Effector CD8-positive, alpha-beta T cell (primary cell): ENCODE measurements around the gene PROCA1.
"Not testable (repeated sequence)": the region's sequence is repeated elsewhere in the genome, so short reads cannot be mapped to it uniquely, and the experiment has no call there.

Experiments
- DNase-seq: peaks from one replicate; lab custom pipeline; 2025; lab: John Stamatoyannopoulos, UW

The PROCA1 gene

DNA sequence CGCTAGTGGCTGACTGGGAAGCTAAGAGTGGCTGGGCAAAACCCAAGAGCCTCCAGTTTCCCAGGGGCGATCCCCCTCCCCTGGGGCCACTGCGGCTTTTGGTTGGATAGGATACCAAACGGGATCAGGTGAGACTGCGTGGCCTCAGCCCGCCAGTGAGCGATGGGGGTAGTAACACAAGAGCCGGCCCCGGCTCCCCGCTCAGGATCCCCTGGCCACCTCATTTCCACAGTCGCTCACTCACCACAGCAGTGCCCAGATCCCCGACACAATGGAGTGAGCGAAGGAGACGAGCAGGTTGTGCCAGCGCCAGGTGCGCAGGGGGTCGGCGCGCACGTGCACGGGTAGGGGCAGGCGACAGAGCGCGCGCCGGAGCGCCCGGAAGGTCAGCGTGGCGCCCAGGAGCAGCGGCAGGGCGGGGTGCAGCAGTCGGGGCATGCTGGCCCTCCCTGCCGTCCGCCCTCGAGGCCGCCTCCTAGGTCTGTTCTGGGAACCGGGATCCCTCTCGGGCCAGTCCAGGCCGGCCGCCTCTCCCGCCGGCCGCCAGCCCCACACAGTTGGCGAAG lies 14.1 kb upstream of the PROCA1 start:
- DNase-seq = no peak

DNA sequence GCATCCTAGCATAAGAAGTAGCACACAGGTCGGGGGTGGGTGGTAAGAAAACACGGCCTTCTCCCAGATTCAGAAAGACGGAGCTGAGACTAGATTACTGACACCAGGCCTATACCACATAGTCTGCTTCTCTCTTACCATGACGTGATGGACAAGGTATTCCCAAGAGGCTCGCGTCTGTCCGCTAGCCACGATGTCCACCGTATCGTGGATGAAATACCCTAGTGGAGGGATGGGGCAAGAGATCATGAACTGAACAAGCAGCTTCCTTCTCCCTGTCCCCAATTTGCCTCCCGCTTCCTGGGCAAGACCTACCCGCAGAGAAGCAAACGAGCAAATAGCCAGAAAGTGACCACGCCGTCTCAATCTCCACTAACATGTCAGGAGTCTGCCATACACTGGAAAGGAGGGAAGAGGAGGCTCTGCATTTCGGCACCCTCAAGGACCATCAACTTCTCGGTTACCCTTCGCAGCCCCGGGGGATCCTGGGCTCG lies 13.5 kb upstream of the PROCA1 start:
- no peak for DNase-seq

- no peak for DNase-seq
Observed at GRCh38 chr17:28724500-28725165, 12.9 kb upstream of the PROCA1 start.

GRCh38 chr17:28723836-28724499 lies 12.3 kb upstream of the PROCA1 start:
- DNase-seq = not testable (repeated sequence)

- no peak for DNase-seq
Observed at GRCh38 chr17:28723159-28723835, 11.6 kb upstream of the PROCA1 start.

DNA sequence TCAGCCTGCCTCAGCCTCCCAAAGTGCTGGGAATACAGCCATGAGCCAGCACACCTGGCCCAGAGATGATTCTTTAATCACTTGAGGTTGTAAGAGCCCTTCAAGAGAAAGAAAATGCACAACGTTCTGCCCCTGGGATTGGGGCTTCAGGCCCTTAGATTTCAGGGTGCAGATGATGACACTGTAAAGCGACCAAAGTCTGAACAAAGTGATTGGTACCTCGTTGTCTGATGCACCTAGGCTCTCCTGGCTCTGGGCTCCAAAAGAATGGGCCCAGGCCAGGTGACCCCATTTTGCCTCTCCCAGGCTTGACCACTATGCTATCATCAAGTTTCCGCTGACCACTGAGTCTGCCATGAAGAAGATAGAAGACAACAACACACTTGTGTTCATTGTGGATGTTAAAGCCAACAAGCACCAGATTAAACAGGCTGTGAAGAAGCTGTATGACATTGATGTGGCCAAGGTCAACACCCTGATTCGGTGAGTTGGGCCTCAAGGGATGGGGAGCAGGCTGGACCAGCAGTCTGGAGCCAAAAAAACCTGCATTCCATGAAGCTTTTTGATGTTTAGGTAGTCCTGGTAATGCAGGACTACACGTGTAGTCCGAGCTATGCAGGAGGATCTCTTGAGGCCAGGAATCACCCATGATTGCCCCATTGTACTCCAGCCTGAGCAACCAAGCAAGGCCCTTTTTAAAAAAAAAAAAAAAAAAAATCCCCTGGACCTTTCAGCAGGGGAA lies 10.9 kb upstream of the PROCA1 start:
- DNase-seq = no peak

- not testable (repeated sequence) for DNase-seq
Observed at GRCh38 chr17:28720997-28721329, 9.3 kb upstream of the PROCA1 start.

DNA sequence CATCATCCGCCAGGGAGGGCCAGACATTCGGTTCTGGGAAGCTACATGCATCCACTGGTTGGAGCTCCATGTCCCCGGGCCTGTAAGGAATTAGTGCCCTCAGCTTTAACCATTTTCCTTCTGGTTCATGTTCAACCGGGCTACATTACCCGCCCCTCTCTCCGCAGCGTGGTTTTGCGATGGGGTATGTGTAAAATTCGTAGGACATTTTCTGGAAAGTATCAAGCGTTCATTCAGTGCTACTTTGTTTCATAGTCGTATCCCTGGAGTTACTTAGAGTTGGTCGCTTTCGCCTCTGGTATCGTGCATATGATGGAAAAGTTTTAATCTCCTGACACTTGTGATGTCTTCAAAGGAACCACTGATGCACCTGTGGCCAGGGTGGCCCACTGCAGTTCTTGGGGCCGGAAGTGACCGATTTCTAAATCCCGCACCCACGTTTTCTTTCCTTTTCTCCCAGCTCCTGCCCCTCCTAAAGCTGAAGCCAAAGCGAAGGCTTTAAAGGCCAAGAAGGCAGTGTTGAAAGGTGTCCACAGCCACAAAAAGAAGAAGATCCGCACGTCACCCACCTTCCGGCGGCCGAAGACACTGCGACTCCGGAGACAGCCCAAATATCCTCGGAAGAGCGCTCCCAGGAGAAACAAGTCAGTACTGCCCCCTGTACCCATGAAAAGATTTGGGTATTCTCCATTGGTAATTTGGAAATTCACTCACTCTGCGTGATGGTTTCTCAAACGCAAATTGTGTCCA lies 8.7 kb upstream of the PROCA1 start:
- no peak for DNase-seq

DNA sequence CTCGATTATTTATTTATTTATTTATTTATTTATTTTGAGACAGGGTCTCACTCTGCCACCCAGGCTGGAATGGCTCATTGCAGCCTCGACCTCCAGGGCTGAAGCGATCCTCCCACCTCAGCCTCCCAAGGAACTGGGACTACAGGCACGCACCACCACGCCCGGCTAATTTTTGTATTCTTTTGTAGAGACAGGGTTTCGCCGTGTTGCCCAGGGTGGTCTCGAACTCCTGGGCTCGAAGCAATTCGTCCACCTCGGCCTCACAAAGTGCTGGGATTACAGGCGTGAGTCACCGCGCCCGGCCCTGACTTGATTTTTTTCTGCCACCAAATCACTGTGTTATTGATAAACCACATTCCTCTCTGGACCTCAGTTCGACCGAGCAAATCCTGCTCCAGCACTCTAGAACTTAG lies 7.3 kb upstream of the PROCA1 start:
- no peak for DNase-seq

DNA sequence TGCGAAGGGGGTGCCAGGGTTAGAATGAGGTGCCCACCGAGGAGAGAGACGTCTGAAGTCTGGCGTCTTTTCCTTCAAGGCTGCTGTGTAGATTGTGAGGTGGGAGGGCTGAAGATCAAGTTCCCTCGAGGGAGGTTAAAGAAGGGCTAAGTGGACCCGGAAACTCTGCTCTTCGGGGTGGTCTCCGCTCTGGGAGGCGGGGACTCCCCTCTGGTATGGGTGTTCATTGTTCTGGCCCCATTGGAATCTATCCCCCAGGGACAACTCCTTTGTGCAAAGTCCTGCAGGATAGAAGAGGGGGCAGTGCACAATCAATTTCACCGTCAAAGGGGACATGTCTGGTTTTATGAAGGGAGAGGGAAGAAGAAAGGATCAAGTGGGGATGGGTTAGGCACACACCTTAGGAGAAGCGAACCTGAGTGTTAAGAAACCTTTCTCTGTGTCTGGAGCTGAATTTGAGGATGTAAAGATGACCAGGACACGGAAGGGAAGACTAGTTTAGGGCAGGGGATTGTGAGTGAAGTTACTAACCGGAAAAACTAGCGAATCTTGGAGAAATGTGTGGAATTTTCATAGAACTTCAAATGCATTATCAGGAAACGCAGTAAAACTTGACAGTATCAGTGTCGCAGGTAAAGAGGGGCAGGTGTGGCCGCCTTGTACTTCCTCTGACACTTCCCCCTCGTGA lies 6.8 kb upstream of the PROCA1 start:
- no peak for DNase-seq

GRCh38 chr17:28717578-28718332 lies 6.1 kb upstream of the PROCA1 start, which contains the start of gene RAB34:
Gene RAB34, minus strand, starts transcription at chr17:28717868. Its CDS starts 602 bp downstream, at chr17:28717266.
- no peak for DNase-seq

GRCh38 chr17:28716740-28717577 lies 5.3 kb upstream of the PROCA1 start:
- no peak for DNase-seq

DNA sequence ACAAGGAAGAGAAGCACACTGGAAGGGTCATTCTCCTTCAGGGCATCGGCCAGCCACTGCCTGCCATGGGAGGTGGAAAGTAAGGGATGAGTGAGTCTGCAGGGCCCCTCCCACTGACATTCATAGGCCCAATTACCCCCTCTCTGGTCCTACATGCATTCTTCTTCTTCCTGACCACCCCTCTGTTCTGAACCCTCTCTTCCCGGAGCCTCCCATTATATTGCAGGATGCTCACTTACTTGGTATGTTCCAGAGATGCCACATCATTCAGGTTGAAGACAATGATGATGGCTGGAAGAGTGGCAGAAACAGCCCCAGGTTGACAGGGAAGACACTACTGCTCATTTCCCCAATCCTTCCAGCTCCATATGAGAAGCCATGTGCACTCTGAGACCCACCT lies 3.5 kb upstream of the PROCA1 start:
- no peak for DNase-seq

DNA sequence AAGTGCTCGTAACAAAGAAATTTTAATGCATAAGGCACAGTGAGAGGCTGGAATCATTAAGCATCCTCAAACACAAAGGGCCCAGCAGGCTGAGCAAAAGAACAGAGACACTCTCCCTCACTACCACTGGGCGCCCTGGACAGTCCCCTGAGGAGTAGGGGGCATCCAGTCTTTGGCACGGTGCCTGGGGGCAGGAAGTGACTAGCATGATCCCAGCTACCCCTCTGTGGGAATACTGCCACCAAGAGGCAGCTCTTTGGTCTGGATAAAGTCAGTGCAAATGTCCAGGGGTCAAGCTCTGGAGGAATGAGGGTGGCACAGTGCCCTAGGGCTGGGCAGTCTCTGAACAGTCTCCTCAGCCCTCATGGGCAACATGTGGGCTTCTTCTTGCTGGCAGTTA lies 2.6 kb upstream of the PROCA1 start:
- DNase-seq = no peak

GRCh38 chr17:28712705-28713415 lies 1.2 kb upstream of the PROCA1 start:
- no peak for DNase-seq

DNA sequence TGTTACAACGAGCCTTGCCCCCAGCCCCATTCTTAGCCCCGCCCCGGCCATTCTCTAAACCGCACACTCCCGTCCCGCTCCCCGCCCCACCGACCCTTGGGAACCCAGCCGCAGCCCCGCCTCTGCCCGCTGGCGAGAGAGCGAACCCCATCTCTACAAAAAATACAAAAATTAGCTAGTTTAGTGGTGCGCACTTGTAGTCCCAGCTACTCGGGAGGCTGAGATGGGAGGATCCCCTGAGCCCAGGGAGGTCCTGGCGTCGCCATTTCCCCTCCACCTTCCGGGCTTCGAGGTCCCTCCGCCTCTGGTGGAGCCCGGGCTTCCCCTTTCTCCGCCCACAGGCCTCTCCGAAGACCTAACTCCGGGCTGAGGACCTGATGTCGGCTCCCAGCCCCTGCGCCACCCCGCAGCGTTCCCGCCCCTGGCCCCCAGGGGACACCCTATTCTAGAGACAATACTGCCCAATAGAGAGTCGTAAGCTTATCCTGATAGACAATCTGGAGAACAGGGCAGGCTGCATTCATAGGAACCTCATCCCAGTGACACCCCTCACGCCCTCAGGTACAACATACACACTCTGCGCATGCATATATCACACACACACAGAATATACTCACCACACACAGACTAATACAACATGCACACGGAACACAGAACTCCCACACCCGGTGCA lies 480 bp upstream of the PROCA1 start:
- peak; percentile 40 for DNase-seq

- peak; percentile 84 for DNase-seq
Observed at GRCh38 chr17:28710861-28711722, 596 bp downstream of the PROCA1 start.
